Mucosa of descending colon (tissue), 3 donors: ENCODE data around the gene BICRA. TPM values are rescaled to one million over a fixed set of nuclear protein-coding genes. Genes with fewer than 3 reads are reported as not detected.
A peak's percentile ranks its signal among the peaks of the same experiment; 100 is the strongest.
"Not testable (repeated sequence)": the region's sequence is repeated elsewhere in the genome, so short reads cannot be mapped to it uniquely, and the experiment has no call there.

Source experiments
- ATAC-seq: fragments of 200-7000 bp; cut with Tn5 transposase; one replicate; pipeline ENCODE4 v1.9.1; 2020; ENCODE audit warnings: mild to moderate bottlenecking, moderate library complexity
- DNase-seq, 3 donors: peaks; one replicate each; pipeline ENCODE4 v3.0.0-alpha.2; 2020
- H3K36me3 ChIP-seq: fragments of 200-600 bp; one replicate; pipeline ENCODE4 v1.8.0; 2021; ENCODE audit warnings: low read depth, mild to moderate bottlenecking
- H3K4me1 ChIP-seq: fragments of 200-600 bp; one replicate; pipeline ENCODE4 v1.8.0; 2021; ENCODE audit warnings: low read depth, mild to moderate bottlenecking
- H3K4me3 ChIP-seq: fragments of 200-600 bp; one replicate; pipeline ENCODE4 v1.8.0; 2021; ENCODE audit warnings: mild to moderate bottlenecking
- H3K9me3 ChIP-seq: fragments of 200-600 bp; one replicate; pipeline ENCODE4 v1.8.0; 2021; ENCODE audit warnings: mild to moderate bottlenecking
- CTCF ChIP-seq: fragments of 200-600 bp; IDR thresholded peaks from one replicate; pipeline ENCODE4 v1.8.0; 2022; ENCODE audit warnings: antibody characterized with exemption, mild to moderate bottlenecking
- intact Hi-C, 2 donors: fragments of 100-400 bp; cut with DNase I in 1 of 2; cut with micrococcal nuclease in 1 of 2; formaldehyde crosslinking; loops; one replicate each; pipeline versions ENCODE4 v1.11.0 to v1.11.1; 2022; cut with DNase I, micrococcal nuclease
- total RNA-seq, 3 donors: library from RNA; stranded (reverse); fragmentation: NEBNext Ultra II Directional in 2 of 3; extraction: Animal tissue kit (Norgen Biotek cat#: 25700) in 2 of 3; gene quantifications; one replicate each; pipeline versions ENCODE4 v1.2.1 to v1.2.4, GENCODE V29; 2021 to 2023
- donor health status: DM: no; HTN: no; CAD: no; lungs with moderate emphysema.
- donor health status: DM: no; HTN: no; CAD: no.
- donor health status: DM: no; HTN: yes; CAD: no.

BICRA gene
- total RNA-seq, 3 donors from 2014 or later, result 18.1 to 19.7 (median 18.5) TPM

GRCh38 chr19:47572635-47573034 is 36.3 kb upstream of the BICRA start:
- no peak overlapping the region for H3K4me3 ChIP-seq
- H3K4me1 ChIP-seq, result no peaks in the 10 kb centered on the region
- intact Hi-C loops, result no loop called here
- ATAC-seq (no peak), DNase-seq (no peak)
- H3K36me3 ChIP-seq, result no peaks in the 10 kb centered on the region
- no peak for TF ChIP-seq CTCF
- H3K9me3 ChIP-seq, result no peaks in the 10 kb centered on the region

GRCh38 chr19:47573071-47574026 is 35.6 kb upstream of the BICRA start, which contains the start of gene ZNF541:
ZNF541 (minus strand) TSS chr19:47573148; CDS start chr19:47555856, 17,292 bp downstream.
- intact Hi-C loops, result no loop called here
- Histone ChIP-seq H3K4me1 (no peaks in the 10 kb centered on the region), H3K4me3 (no peak within 1 kb of the TSS), H3K9me3 (no peaks in the 10 kb centered on the region), H3K36me3 (no peaks in the 10 kb centered on the region)
- ATAC-seq, result peak; percentile 79
- TF ChIP-seq CTCF, result no peak
- DNase-seq, result peak; percentile 59 to 78 (median 71)

- DNase-seq (no peak), ATAC-seq (no peak)
- Histone ChIP-seq H3K4me3 (no peak overlapping the region), H3K4me1 (no peaks in the 10 kb centered on the region), H3K36me3 (no peaks in the 10 kb centered on the region), H3K9me3 (no peaks in the 10 kb centered on the region)
- TF ChIP-seq CTCF, result no peak
- intact Hi-C loops, result no loop called here
Observed at GRCh38 chr19:47580397-47580796, 28.5 kb upstream of the BICRA start.

GRCh38 chr19:47581605-47582319 is 27.2 kb upstream of the BICRA start:
- intact Hi-C loops, result no loop called here
- no peak for ATAC-seq
- no peaks in the 10 kb centered on the region for H3K36me3 ChIP-seq
- H3K9me3 ChIP-seq, result peaks cover 10% of the 10 kb centered on the region
- DNase-seq, result no peak
- no peaks in the 10 kb centered on the region for H3K4me1 ChIP-seq
- TF ChIP-seq CTCF, result no peak
- no peak overlapping the region for H3K4me3 ChIP-seq

GRCh38 chr19:47582320-47582909 is 26.5 kb upstream of the BICRA start:
- H3K4me1 ChIP-seq, result no peaks in the 10 kb centered on the region
- H3K4me3 ChIP-seq, result no peak overlapping the region
- ATAC-seq, result no peak
- TF ChIP-seq CTCF, result no peak
- H3K9me3 ChIP-seq, result peaks cover 10% of the 10 kb centered on the region
- H3K36me3 ChIP-seq, result no peaks in the 10 kb centered on the region
- intact Hi-C loops, result no loop called here
- DNase-seq, result no peak

GRCh38 chr19:47583161-47583560 is 25.8 kb upstream of the BICRA start:
- H3K36me3 ChIP-seq, DNase-seq, ATAC-seq, H3K4me1 ChIP-seq, intact Hi-C loops, H3K4me3 ChIP-seq: not testable (repeated sequence)
- peaks cover 10% of the 10 kb centered on the region for H3K9me3 ChIP-seq
